Measurements from ENCODE around the gene TNN. TPM values are rescaled to one million over a fixed set of nuclear protein-coding genes. Genes with fewer than 3 reads are reported as not detected.

The TNN gene
- total RNA-seq, 1 experiment from 2014 or later: 0.11 TPM

DNA sequence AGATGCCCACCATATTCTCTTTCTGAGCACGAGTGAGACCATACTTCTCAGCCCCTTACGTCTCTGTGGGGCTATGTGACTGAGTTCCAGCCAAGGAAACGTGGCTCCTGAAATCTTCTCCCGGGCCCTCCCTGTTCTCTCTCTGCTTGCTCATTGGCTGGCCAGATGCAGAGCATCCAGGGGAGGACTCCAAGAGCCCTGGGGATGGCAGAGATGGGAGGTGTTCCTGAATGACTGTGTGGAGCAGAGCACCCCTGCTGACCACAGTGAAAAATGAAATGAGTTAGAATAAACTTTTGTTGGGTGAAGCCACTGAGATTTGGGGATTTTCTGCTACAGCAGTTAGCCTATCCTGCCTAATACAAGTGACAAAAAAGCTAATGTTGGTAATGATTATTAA is 101.1 kb downstream of the TNN start:
- Mint-ChIP-seq H3K27ac (no peak overlapping the region), H3K4me3 (no peak overlapping the region)
- TF ChIP-seq, protein P1, sequence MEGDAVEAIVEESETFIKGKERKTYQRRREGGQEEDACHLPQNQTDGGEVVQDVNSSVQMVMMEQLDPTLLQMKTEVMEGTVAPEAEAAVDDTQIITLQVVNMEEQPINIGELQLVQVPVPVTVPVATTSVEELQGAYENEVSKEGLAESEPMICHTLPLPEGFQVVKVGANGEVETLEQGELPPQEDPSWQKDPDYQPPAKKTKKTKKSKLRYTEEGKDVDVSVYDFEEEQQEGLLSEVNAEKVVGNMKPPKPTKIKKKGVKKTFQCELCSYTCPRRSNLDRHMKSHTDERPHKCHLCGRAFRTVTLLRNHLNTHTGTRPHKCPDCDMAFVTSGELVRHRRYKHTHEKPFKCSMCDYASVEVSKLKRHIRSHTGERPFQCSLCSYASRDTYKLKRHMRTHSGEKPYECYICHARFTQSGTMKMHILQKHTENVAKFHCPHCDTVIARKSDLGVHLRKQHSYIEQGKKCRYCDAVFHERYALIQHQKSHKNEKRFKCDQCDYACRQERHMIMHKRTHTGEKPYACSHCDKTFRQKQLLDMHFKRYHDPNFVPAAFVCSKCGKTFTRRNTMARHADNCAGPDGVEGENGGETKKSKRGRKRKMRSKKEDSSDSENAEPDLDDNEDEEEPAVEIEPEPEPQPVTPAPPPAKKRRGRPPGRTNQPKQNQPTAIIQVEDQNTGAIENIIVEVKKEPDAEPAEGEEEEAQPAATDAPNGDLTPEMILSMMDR (conservative IDR thresholded peaks at IDR 0.05): no peak

More for the DNA sequence above, 101.1 kb downstream of the TNN start:
- no peak overlapping the region for H2BK12ac ChIP-seq (ENCODE audit: insufficient read length, low read depth, low read length)
- H3K4me2 ChIP-seq (ENCODE audit: insufficient read depth, insufficient read length, low read length): no peak overlapping the region
- no peak overlapping the region for H3K23ac ChIP-seq (ENCODE audit: insufficient read length, low read depth, low read length)
- no peaks in the 10 kb centered on the region for H3K4me1 ChIP-seq (ENCODE audit: insufficient read depth, low read length)
- H3K14ac ChIP-seq (ENCODE audit: insufficient read depth, low read length): no peak overlapping the region
- H3K27me3 ChIP-seq (ENCODE audit: insufficient read depth, low read length): no peaks in the 10 kb centered on the region
- no peak overlapping the region for H2BK15ac ChIP-seq (ENCODE audit: low read depth, low read length)
- H3K36me3 Mint-ChIP-seq (ENCODE audit: insufficient read depth in 1 of 3, low read depth in 3 of 3): peaks cover 0 to 3% (median 0%) of the 10 kb centered on the region in 3 experiments; a peak in 3 of 7 replicates
- no peak overlapping the region for H2BK5ac ChIP-seq (ENCODE audit: insufficient read length, low read length)
- H3K79me1 ChIP-seq (ENCODE audit: insufficient read depth, low read depth, low read length, poor library complexity, severe bottlenecking): no peaks in the 10 kb centered on the region
- no peak overlapping the region for H4K8ac ChIP-seq (replicated peaks; ENCODE audit: insufficient read length, low read depth, low read length)
- H3K9ac ChIP-seq (ENCODE audit: extremely low read depth, insufficient read length, low read length): no peak overlapping the region
- H2AK5ac ChIP-seq (ENCODE audit: insufficient read length, low read length): no peak overlapping the region
- H3K9me3 ChIP-seq (ENCODE audit: control insufficient read depth, low read depth, low read length): no peaks in the 10 kb centered on the region
- no peaks in the 10 kb centered on the region for H3K9me3 Mint-ChIP-seq
- H3K56ac ChIP-seq (ENCODE audit: insufficient read length, low read depth, low read length): no peak overlapping the region
- no peaks in the 10 kb centered on the region for H3K23me2 ChIP-seq (ENCODE audit: insufficient read length, low read depth, low read length, poor library complexity, severe bottlenecking)
- no peak overlapping the region for H4K5ac ChIP-seq (ENCODE audit: insufficient read length, low read depth, low read length)
- no peak overlapping the region for H3T11ph ChIP-seq (ENCODE audit: low read length)
- H3K4me1 Mint-ChIP-seq: peaks cover 0 to 1% of the 10 kb centered on the region in 2 experiments; a peak in 2 of 4 replicates
- WGBS (ENCODE audit: extremely low coverage, insufficient read length, low lambda C conversion rate): no CpG with 5 or more reads among the region's 4 CpGs
- H2BK20ac ChIP-seq (ENCODE audit: low read depth, low read length, poor library complexity, severe bottlenecking): no peak overlapping the region
- DNase-seq: no peak
- H3K27me3 Mint-ChIP-seq (ENCODE audit: low read depth): no peaks in the 10 kb centered on the region
- no peak overlapping the region for H2BK120ac ChIP-seq (ENCODE audit: low read depth, low read length, poor library complexity, severe bottlenecking)
- H3K79me2 ChIP-seq (ENCODE audit: insufficient read depth, low read length): no peaks in the 10 kb centered on the region
- no peak overlapping the region for H4K91ac ChIP-seq (ENCODE audit: insufficient read length, low read depth, low read length)
- H3K4ac ChIP-seq (ENCODE audit: low read depth, low read length): no peak overlapping the region
- H3K27ac ChIP-seq (ENCODE audit: insufficient read length, low read depth, low read length): no peak overlapping the region
- no peak overlapping the region for H3K18ac ChIP-seq (ENCODE audit: insufficient read length, low read depth, low read length)
- no peaks in the 10 kb centered on the region for H4K20me1 ChIP-seq (ENCODE audit: control insufficient read depth, insufficient read depth, insufficient read length)
- no peak overlapping the region for H2AFZ ChIP-seq (ENCODE audit: low read length)
